DND-41 (cell line): ENCODE results near the gene RNASE4.

Experiments
- ATAC-seq: fragments of 200-7000 bp; cut with Tn5 transposase; 3 replicates; pipeline ENCODE4 v1.9.1; 2021; ENCODE audit warnings: low read depth; ENCODE audit not compliant: insufficient read depth
- DNase-seq: peaks from one replicate; pipeline ENCODE4 v3.0.0-alpha.2; 2020
- H2AFZ ChIP-seq: 2 replicates; pipeline ENCODE4 v1.6.0; 2012; ENCODE audit warnings: low read depth, low read length
- H3K27ac ChIP-seq: 2 replicates; pipeline ENCODE4 v1.5.1; 2012; ENCODE audit warnings: low read length, inconsistent platforms
- H3K27me3 ChIP-seq: fragments of 200-600 bp; sonication (generic); 2 replicates; pipeline ENCODE4 v1.6.0; 2012; ENCODE audit warnings: low read length, mild to moderate bottlenecking, inconsistent platforms; ENCODE audit not compliant: insufficient read depth, poor library complexity
- H3K36me3 ChIP-seq: 2 replicates; pipeline ENCODE4 v1.5.1; 2012; ENCODE audit warnings: low read length, inconsistent platforms; ENCODE audit not compliant: insufficient read depth
- H3K4me1 ChIP-seq: 2 replicates; pipeline ENCODE4 v1.5.1; 2012; ENCODE audit warnings: mild to moderate bottlenecking, low read length; ENCODE audit not compliant: insufficient read depth
- H3K4me2 ChIP-seq: 2 replicates; pipeline ENCODE4 v1.6.0; 2012; ENCODE audit warnings: mild to moderate bottlenecking, moderate library complexity, low read length, inconsistent platforms; ENCODE audit not compliant: insufficient read depth
- H3K4me3 ChIP-seq, 2 experiments: fragments of 200-600 bp in 1 of 2; shearing (Covaris generic) in 1 of 2; 2 replicates each; pipeline ENCODE4 v1.5.1; 2012 to 2016; ENCODE audit warnings: inconsistent platforms in 2 of 2, low read length in 2 of 2, mild to moderate bottlenecking in 2 of 2, low read depth in 1 of 2, moderate library complexity in 1 of 2
- H3K79me2 ChIP-seq: 2 replicates; pipeline ENCODE4 v1.6.0; 2012; ENCODE audit warnings: low read length, inconsistent platforms; ENCODE audit not compliant: insufficient read depth
- H3K9ac ChIP-seq: 2 replicates; pipeline ENCODE4 v1.6.0; 2012; ENCODE audit warnings: low read depth, mild to moderate bottlenecking, inconsistent platforms, low read length, moderate library complexity
- H3K9me3 ChIP-seq: 2 replicates; pipeline ENCODE4 v1.5.1; 2012; ENCODE audit warnings: low read length, moderate library complexity, mild to moderate bottlenecking, inconsistent platforms; ENCODE audit not compliant: insufficient read depth, severe bottlenecking
- H4K20me1 ChIP-seq: 2 replicates; pipeline ENCODE4 v1.6.0; 2012; ENCODE audit warnings: low read length; ENCODE audit not compliant: insufficient read depth
- CTCF ChIP-seq: IDR thresholded peaks from 2 replicates; pipeline ENCODE4 v1.5.1; 2012; ENCODE audit warnings: borderline replicate concordance, low read length, moderate library complexity, mild to moderate bottlenecking; ENCODE audit not compliant: poor library complexity, severe bottlenecking; ENCODE audit errors: extremely low read depth
- EZH2 ChIP-seq: IDR thresholded peaks from 3 replicates; pipeline ENCODE4 v1.6.1; 2012; ENCODE audit warnings: borderline replicate concordance, low read depth, mild to moderate bottlenecking, moderate library complexity, low read length, inconsistent platforms; ENCODE audit not compliant: severe bottlenecking

RNASE4 gene

GRCh38 chr14:20671597-20672283, 12.6 kb upstream of the RNASE4 start:
- no peak for TF ChIP-seq EZH2
- TF ChIP-seq CTCF: no peak
- no peak overlapping the region for H3K4me3 ChIP-seq
- no peaks in the 10 kb centered on the region for H3K9me3 ChIP-seq
- H4K20me1 ChIP-seq: no peaks in the 10 kb centered on the region
- DNase-seq (no peak), ATAC-seq (no peak)
- H3K4me1 ChIP-seq: no peaks in the 10 kb centered on the region
- no peaks in the 10 kb centered on the region for H3K36me3 ChIP-seq
- no peaks in the 10 kb centered on the region for H3K79me2 ChIP-seq
- no peak overlapping the region for H3K9ac ChIP-seq
- H2AFZ ChIP-seq: no peak overlapping the region
- H3K27me3 ChIP-seq: peaks cover 7% of the 10 kb centered on the region
- H3K4me2 ChIP-seq: no peak overlapping the region
- H3K27ac ChIP-seq: no peak overlapping the region

- Histone ChIP-seq H3K9ac (no peak overlapping the region), H3K9me3 (no peaks in the 10 kb centered on the region), H3K4me1 (peaks cover 13% of the 10 kb centered on the region), H3K4me2 (no peak overlapping the region), H3K4me3 (no peak overlapping the region), H3K36me3 (no peaks in the 10 kb centered on the region), H4K20me1 (no peaks in the 10 kb centered on the region), H2AFZ (no peak overlapping the region), H3K27ac (no peak overlapping the region), H3K27me3 (peaks cover 7% of the 10 kb centered on the region), H3K79me2 (no peaks in the 10 kb centered on the region)
- DNase-seq (no peak), ATAC-seq (no peak)
- TF ChIP-seq CTCF: no peak
- no peak for TF ChIP-seq EZH2
Measured at GRCh38 chr14:20675669-20676068, 8.7 kb upstream of the RNASE4 start.

DNA sequence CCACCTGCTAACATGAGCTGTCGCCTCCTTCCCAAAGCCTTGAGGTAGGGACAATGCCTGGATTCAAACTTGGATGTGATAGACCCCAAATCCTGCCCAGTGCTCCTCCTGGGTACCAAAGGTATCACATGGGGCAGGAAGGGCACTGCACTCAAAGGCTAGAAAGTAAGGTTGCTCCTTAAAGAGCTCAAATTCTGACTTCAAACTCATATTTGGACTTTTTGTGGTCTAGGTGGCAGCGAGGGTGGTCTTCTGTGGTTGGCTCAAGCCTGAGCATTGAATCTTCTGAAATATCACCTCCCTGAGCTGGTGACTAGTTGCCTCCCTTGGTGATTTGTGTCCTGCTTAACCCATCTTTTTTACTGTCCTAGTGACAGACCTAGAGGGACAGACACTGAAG, 8.3 kb upstream of the RNASE4 start:
- Histone ChIP-seq H3K36me3 (no peaks in the 10 kb centered on the region), H3K79me2 (no peaks in the 10 kb centered on the region), H3K27ac (no peak overlapping the region), H3K27me3 (peaks cover 7% of the 10 kb centered on the region), H4K20me1 (no peaks in the 10 kb centered on the region), H2AFZ (no peak overlapping the region), H3K9me3 (no peaks in the 10 kb centered on the region), H3K4me3 (no peak overlapping the region), H3K4me1 (peaks cover 17% of the 10 kb centered on the region), H3K4me2 (no peak overlapping the region), H3K9ac (no peak overlapping the region)
- TF ChIP-seq CTCF (no peak), EZH2 (no peak)
- no peak for DNase-seq
- no peak for ATAC-seq

GRCh38 chr14:20679907-20680306, 4.5 kb upstream of the RNASE4 start:
- DNase-seq (no peak), ATAC-seq (no peak)
- no peaks in the 10 kb centered on the region for H4K20me1 ChIP-seq
- H3K9ac ChIP-seq: no peak overlapping the region; the same call in 1 of the 2 replicates
- peaks cover 7% of the 10 kb centered on the region for H3K27me3 ChIP-seq
- H3K79me2 ChIP-seq: no peaks in the 10 kb centered on the region
- peaks cover 36% of the 10 kb centered on the region for H3K4me1 ChIP-seq
- H3K27ac ChIP-seq: no peak overlapping the region
- peak overlapping the region in 1 of 2 experiments; percentile 83; a peak in 2 of 4 replicates for H3K4me3 ChIP-seq
- TF ChIP-seq CTCF: no peak
- no peak for TF ChIP-seq EZH2
- peak overlapping the region; percentile 91 for H2AFZ ChIP-seq
- peak overlapping the region; percentile 93 for H3K4me2 ChIP-seq
- H3K36me3 ChIP-seq: no peaks in the 10 kb centered on the region
- no peaks in the 10 kb centered on the region for H3K9me3 ChIP-seq
